CD14-positive monocyte (primary cell): ENCODE results near the gene ATF4. TPM values are rescaled to one million over a fixed set of nuclear protein-coding genes. Genes with fewer than 3 reads are reported as not detected.

Experiments used
- DNase-seq, 3 donors: peaks; one replicate each; pipeline ENCODE4 v3.0.0-alpha.2; 2011 to 2022
- H2AFZ ChIP-seq: 2 replicates; pipeline ENCODE4 v1.6.0; 2012; ENCODE audit warnings: mild to moderate bottlenecking, low read depth, low read length, inconsistent platforms; ENCODE audit not compliant: insufficient read depth, poor library complexity, severe bottlenecking
- H3K27ac ChIP-seq, 2 donors: 1 replicate in 1 of 2; 2 replicates in 1 of 2; pipeline ENCODE4 v1.5.1; 2012 to 2013; ENCODE audit warnings: low read length in 2 of 2, control low read depth in 1 of 2, inconsistent platforms in 1 of 2, low read depth in 1 of 2, mild to moderate bottlenecking in 1 of 2
- H3K27me3 ChIP-seq, 2 donors: one replicate each; pipeline versions ENCODE4 v1.6.0 to v1.6.1; 2011 to 2013; ENCODE audit warnings: low read length in 2 of 2; ENCODE audit not compliant: control insufficient read depth in 2 of 2, insufficient read depth in 2 of 2
- H3K36me3 ChIP-seq, 2 donors: replicated peaks in 1 of 2; 1 replicate in 1 of 2; 2 replicates in 1 of 2; pipeline versions ENCODE4 v1.5.1 to v1.6.1; 2012 to 2013; ENCODE audit warnings: low read length in 2 of 2, control low read depth in 1 of 2, inconsistent platforms in 1 of 2, mild to moderate bottlenecking in 1 of 2; ENCODE audit not compliant: insufficient read depth in 2 of 2, control insufficient read depth in 1 of 2
- H3K4me1 ChIP-seq, 2 donors: 1 replicate in 1 of 2; 2 replicates in 1 of 2; pipeline versions ENCODE4 v1.5.1 to v1.6.1; 2012 to 2013; ENCODE audit warnings: low read length in 2 of 2, control low read depth in 1 of 2, inconsistent platforms in 1 of 2, mild to moderate bottlenecking in 1 of 2, moderate library complexity in 1 of 2; ENCODE audit not compliant: insufficient read depth in 2 of 2, control insufficient read depth in 1 of 2
- H3K4me2 ChIP-seq: replicated peaks from 2 replicates; pipeline ENCODE3; 2012; ENCODE audit warnings: low read length, moderate library complexity, mild to moderate bottlenecking; ENCODE audit not compliant: poor library complexity, severe bottlenecking; ENCODE audit errors: extremely low read depth
- H3K4me3 ChIP-seq, 3 experiments: fragments of 200-600 bp in 1 of 3; sonication (generic) in 1 of 3; replicated peaks in 1 of 3; 1 replicate in 2 of 3; 2 replicates in 1 of 3; pipeline ENCODE4 v1.5.1; 2011 to 2013; ENCODE audit warnings: low read length in 3 of 3, mild to moderate bottlenecking in 3 of 3, control low read depth in 2 of 3, low read depth in 2 of 3, inconsistent platforms in 1 of 3, moderate library complexity in 1 of 3
- H3K79me2 ChIP-seq: 2 replicates; pipeline ENCODE4 v1.6.0; 2012; ENCODE audit warnings: mild to moderate bottlenecking, control low read depth, inconsistent platforms, low read length, moderate library complexity; ENCODE audit not compliant: insufficient read depth
- H3K9ac ChIP-seq: 2 replicates; pipeline ENCODE4 v1.6.0; 2017; ENCODE audit warnings: low read length, mild to moderate bottlenecking; ENCODE audit not compliant: insufficient read depth, poor library complexity, severe bottlenecking
- H3K9me3 ChIP-seq, 2 donors: replicated peaks in 1 of 2; 1 replicate in 1 of 2; 2 replicates in 1 of 2; pipeline versions ENCODE4 v1.5.1 to v1.6.1; 2012 to 2013; ENCODE audit warnings: low read length in 2 of 2, control low read depth in 1 of 2; ENCODE audit not compliant: control insufficient read depth in 1 of 2, insufficient read depth in 1 of 2
- H4K20me1 ChIP-seq: 2 replicates; pipeline ENCODE4 v1.6.0; 2012; ENCODE audit warnings: mild to moderate bottlenecking, low read length, control low read depth, moderate library complexity; ENCODE audit not compliant: insufficient read depth
- H3K27ac Mint-ChIP-seq, 7 donors: one replicate each; pipeline ENCODE4 v1.8.0; 2020; ENCODE audit warnings: mild to moderate bottlenecking in 7 of 7, mixed read lengths in 7 of 7, moderate library complexity in 6 of 7, inconsistent platforms in 2 of 7
- H3K27me3 Mint-ChIP-seq, 3 donors: one replicate each; pipeline ENCODE4 v1.8.0; 2021 to 2022; ENCODE audit warnings: low read depth in 3 of 3, mild to moderate bottlenecking in 3 of 3, mixed read lengths in 3 of 3, moderate library complexity in 3 of 3, inconsistent platforms in 1 of 3
- H3K36me3 Mint-ChIP-seq, 2 donors: one replicate each; pipeline ENCODE4 v1.8.0; 2020; ENCODE audit warnings: mixed read lengths in 2 of 2, inconsistent platforms in 1 of 2, mild to moderate bottlenecking in 1 of 2
- H3K4me1 Mint-ChIP-seq: one replicate; pipeline ENCODE4 v1.8.0; 2020; ENCODE audit warnings: mild to moderate bottlenecking, mixed read lengths
- H3K4me3 Mint-ChIP-seq, 2 donors: one replicate each; pipeline ENCODE4 v1.8.0; 2020; ENCODE audit warnings: mild to moderate bottlenecking in 2 of 2, mixed read lengths in 2 of 2, moderate library complexity in 1 of 2
- H3K9me3 Mint-ChIP-seq, 7 donors: one replicate each; pipeline ENCODE4 v1.8.0; 2020 to 2022; ENCODE audit warnings: mixed read lengths in 7 of 7, mild to moderate bottlenecking in 6 of 7, moderate library complexity in 6 of 7, inconsistent platforms in 2 of 7
- CTCF ChIP-seq: fragments of 200-600 bp; IDR thresholded peaks from one replicate; pipeline ENCODE4 v1.8.0; 2022; ENCODE audit warnings: antibody characterized with exemption, mild to moderate bottlenecking
- WGBS: methylation state at CpG from one replicate; pipeline ENCODE4 v1.1.5; 2013; ENCODE audit warnings: missing lambda C conversion rate; ENCODE audit not compliant: insufficient coverage; 5-methylcytosine and 5-hydroxymethylcytosine counted together
- intact Hi-C, 2 donors: fragments of 100-400 bp; cut with micrococcal nuclease; formaldehyde crosslinking; loops; one replicate each; pipeline versions ENCODE4 v1.15.0 to v1.15.1; 2023
- polyA plus RNA-seq, 3 donors: library from polyadenylated mRNA; depleted of rRNA in 1 of 3; unstranded in 2 of 3; stranded (reverse) in 1 of 3; fragments of 300-500 nt in 2 of 3; fragments of >200 nt in 1 of 3; fragmentation: Illumina TruSeq in 2 of 3; gene quantifications; 1 replicate in 2 of 3; 2 replicates in 1 of 3; pipeline ENCODE4 v1.2.3, GENCODE V29; 2012 to 2021

Gene ATF4
- polyA plus RNA-seq, 3 donors = 55.1 to 606 (median 59.0) TPM

- peaks cover 0 to 7% (median 3%) of the 10 kb centered on the region in 7 donors for H3K9me3 Mint-ChIP-seq
- Histone ChIP-seq H3K4me3 (no peak overlapping the region), H3K9ac (no peak overlapping the region), H3K79me2 (no peaks in the 10 kb centered on the region), H3K27me3 (peaks cover 25 to 46% of the 10 kb centered on the region in 2 donors), H3K4me1 (no peaks in the 10 kb centered on the region), H3K36me3 (no peaks in the 10 kb centered on the region), H3K9me3 (peaks cover 0 to 13% of the 10 kb centered on the region in 2 donors), H2AFZ (no peak overlapping the region), H3K27ac (no peak overlapping the region), H3K4me2 (no peak overlapping the region), H4K20me1 (no peaks in the 10 kb centered on the region)
- peak; percentile 3 for TF ChIP-seq CTCF
- peaks cover 1% of the 10 kb centered on the region for H3K4me1 Mint-ChIP-seq
- no peak for DNase-seq
- H3K36me3 Mint-ChIP-seq = peaks cover 0 to 4% of the 10 kb centered on the region in 2 donors
- peak overlapping the region in 1 of 2 donors; percentile 20 for H3K4me3 Mint-ChIP-seq
- H3K27ac Mint-ChIP-seq = no peak overlapping the region
- intact Hi-C loops = no loop called here
- WGBS = no CpG with 5 or more reads among the region's 6 CpGs
- peaks cover 47 to 60% (median 49%) of the 10 kb centered on the region in 3 donors for H3K27me3 Mint-ChIP-seq
Observed at GRCh38 chr22:39560127-39560526, 39.8 kb downstream of the ATF4 start.

GRCh38 chr22:39562839-39563489 is 42.6 kb downstream of the ATF4 start:
- intact Hi-C loops = no loop called here
- peaks cover 7% of the 10 kb centered on the region for H3K4me1 Mint-ChIP-seq
- no peak overlapping the region for H3K4me2 ChIP-seq

More at GRCh38 chr22:39562839-39563489, 42.6 kb downstream of the ATF4 start:
- Histone ChIP-seq H3K27me3 (peaks cover 9 to 23% of the 10 kb centered on the region in 2 donors), H2AFZ (no peak overlapping the region), H3K4me3 (no peak overlapping the region), H3K4me1 (no peaks in the 10 kb centered on the region), H3K27ac (no peak overlapping the region), H4K20me1 (no peaks in the 10 kb centered on the region), H3K9ac (no peak overlapping the region), H3K9me3 (no peaks in the 10 kb centered on the region), H3K36me3 (no peaks in the 10 kb centered on the region), H3K79me2 (no peaks in the 10 kb centered on the region)
- peaks cover 0 to 10% (median 6%) of the 10 kb centered on the region in 7 donors for H3K9me3 Mint-ChIP-seq
- no peak for DNase-seq
- no peak overlapping the region for H3K4me3 Mint-ChIP-seq
- peaks cover 25 to 39% (median 28%) of the 10 kb centered on the region in 3 donors for H3K27me3 Mint-ChIP-seq
- 80% methylated on average over 9 of the region's 9 CpGs for WGBS
- no peak overlapping the region for H3K27ac Mint-ChIP-seq
- no peak for TF ChIP-seq CTCF
- H3K36me3 Mint-ChIP-seq = peaks cover 0 to 2% of the 10 kb centered on the region in 2 donors
